ENCODE data around the gene STXBP5. TPM values are rescaled to one million over a fixed set of nuclear protein-coding genes. Genes with fewer than 3 reads are reported as not detected.

Gene STXBP5
- total RNA-seq, 4 donors from 2014 or later, result 18.1 to 22.1 (median 20.0) TPM

GRCh38 chr6:147180926-147181325 lies 23.3 kb upstream of the STXBP5 start:
- Histone ChIP-seq H3K27me3 (no peaks in the 10 kb centered on the region), H3K36me3 (no peaks in the 10 kb centered on the region), H3K9me3 (no peaks in the 10 kb centered on the region), H3K4me1 (no peaks in the 10 kb centered on the region), H3K4me3 (no peak overlapping the region), H3K27ac (replicated peaks in 1 of 4) (no peak overlapping the region)
- TF ChIP-seq EP300 (IDR thresholded peaks at IDR 0.05) (no peak), POLR2A (IDR thresholded peaks at IDR 0.05; ENCODE audit: low read depth) (no peak), CTCF (IDR thresholded peaks at IDR 0.05) (no peak), POLR2AphosphoS5 (IDR thresholded peaks at IDR 0.05) (no peak)
- no peak for DNase-seq (ENCODE audit: extremely low spot score)
- 70% methylated on average over 7 of the region's 7 CpGs for WGBS
- intact Hi-C loops (cut with DNase I), result no loop called here

- intact Hi-C loops (cut with DNase I), result no loop called here
- no peak for DNase-seq (ENCODE audit: extremely low spot score)
- Histone ChIP-seq H3K9me3 (no peaks in the 10 kb centered on the region), H3K27ac (replicated peaks in 1 of 4) (no peak overlapping the region), H3K4me1 (no peaks in the 10 kb centered on the region), H3K27me3 (no peaks in the 10 kb centered on the region), H3K4me3 (no peak overlapping the region), H3K36me3 (no peaks in the 10 kb centered on the region)
- WGBS, result 56% methylated on average over 1 of the region's 1 CpG
- no peak for TF ChIP-seq POLR2AphosphoS5 (IDR thresholded peaks at IDR 0.05)
- TF ChIP-seq CTCF (IDR thresholded peaks at IDR 0.05), result no peak
- TF ChIP-seq POLR2A (IDR thresholded peaks at IDR 0.05; ENCODE audit: low read depth), result no peak
These were observed 19.8 kb upstream of the STXBP5 start for GRCh38 chr6:147184379-147184778.

- H3K4me3 ChIP-seq, result no peak overlapping the region
- TF ChIP-seq CTCF (IDR thresholded peaks at IDR 0.05) (no peak), POLR2AphosphoS5 (IDR thresholded peaks at IDR 0.05) (no peak), POLR2A (IDR thresholded peaks at IDR 0.05; ENCODE audit: low read depth) (no peak), EP300 (IDR thresholded peaks at IDR 0.05) (no peak)
- 87% methylated on average over 3 of the region's 3 CpGs for WGBS
- H3K36me3 ChIP-seq, result no peaks in the 10 kb centered on the region
- intact Hi-C loops (cut with DNase I), result no loop called here
- H3K27me3 ChIP-seq, result no peaks in the 10 kb centered on the region
- H3K9me3 ChIP-seq, result no peaks in the 10 kb centered on the region
- H3K4me1 ChIP-seq, result no peaks in the 10 kb centered on the region
- H3K27ac ChIP-seq (replicated peaks in 1 of 4), result no peak overlapping the region
- no peak for DNase-seq (ENCODE audit: extremely low spot score)
These were observed 19.0 kb upstream of the STXBP5 start for GRCh38 chr6:147185216-147185615.

GRCh38 chr6:147190556-147190955 lies 13.7 kb upstream of the STXBP5 start:
- TF ChIP-seq EP300 (IDR thresholded peaks at IDR 0.05) (no peak), CTCF (IDR thresholded peaks at IDR 0.05) (no peak), POLR2AphosphoS5 (IDR thresholded peaks at IDR 0.05) (no peak), POLR2A (IDR thresholded peaks at IDR 0.05; ENCODE audit: low read depth) (no peak)
- DNase-seq (ENCODE audit: extremely low spot score), result no peak
- WGBS, result 85% methylated on average over 5 of the region's 5 CpGs
- no peaks in the 10 kb centered on the region for H3K36me3 ChIP-seq
- H3K9me3 ChIP-seq, result no peaks in the 10 kb centered on the region
- no peak overlapping the region for H3K4me3 ChIP-seq
- intact Hi-C loops (cut with DNase I), result no loop called here
- H3K27ac ChIP-seq (replicated peaks in 1 of 4), result no peak overlapping the region
- H3K4me1 ChIP-seq, result no peaks in the 10 kb centered on the region
- H3K27me3 ChIP-seq, result no peaks in the 10 kb centered on the region

GRCh38 chr6:147192278-147192911 lies 11.8 kb upstream of the STXBP5 start:
- H3K27me3 ChIP-seq, result no peaks in the 10 kb centered on the region
- no peaks in the 10 kb centered on the region for H3K36me3 ChIP-seq
- TF ChIP-seq CTCF (IDR thresholded peaks at IDR 0.05), result no peak
- no peak for TF ChIP-seq POLR2AphosphoS5 (IDR thresholded peaks at IDR 0.05)
- no peak for TF ChIP-seq EP300 (IDR thresholded peaks at IDR 0.05)
- TF ChIP-seq POLR2A (IDR thresholded peaks at IDR 0.05; ENCODE audit: low read depth), result no peak
- H3K9me3 ChIP-seq, result no peaks in the 10 kb centered on the region
- H3K4me1 ChIP-seq, result no peaks in the 10 kb centered on the region
- no peak overlapping the region for H3K27ac ChIP-seq (replicated peaks in 1 of 4)
- intact Hi-C loops (cut with DNase I), result no loop called here
- DNase-seq (ENCODE audit: extremely low spot score), result no peak
- WGBS, result 65% methylated on average over 3 of the region's 3 CpGs
- H3K4me3 ChIP-seq, result no peak overlapping the region

All from esophagus muscularis mucosa (tissue), 4 donors.